Prostate gland (tissue), 2 donors: ENCODE results near the gene TMEM91.
"Not testable (repeated sequence)": the region's sequence is repeated elsewhere in the genome, so short reads cannot be mapped to it uniquely, and the experiment has no call there.

ENCODE experiments used
- POLR2A ChIP-seq: fragments of 450-650 bp; IDR thresholded peaks from one replicate; pipeline ENCODE4 v1.6.1; 2016; ENCODE audit warnings: antibody characterized with exemption, mild to moderate bottlenecking
- POLR2AphosphoS5 ChIP-seq: sonication (generic); formaldehyde crosslinking; IDR thresholded peaks from one replicate; pipeline ENCODE4 v1.6.1; 2017; ENCODE audit warnings: antibody characterized with exemption
- TF ChIP-seq, protein P1 (sequence below), 4 experiments: fragments of 200-600 bp in 2 of 4; fragments of 450-650 bp in 2 of 4; sonication (generic) in 2 of 4; IDR thresholded peaks; 1 replicate in 3 of 4; 2 replicates in 1 of 4; pipeline ENCODE4 v1.5.1; 2016 to 2019; ENCODE audit warnings: antibody characterized with exemption in 4 of 4, mild to moderate bottlenecking in 2 of 4, moderate library complexity in 2 of 4

DNA sequence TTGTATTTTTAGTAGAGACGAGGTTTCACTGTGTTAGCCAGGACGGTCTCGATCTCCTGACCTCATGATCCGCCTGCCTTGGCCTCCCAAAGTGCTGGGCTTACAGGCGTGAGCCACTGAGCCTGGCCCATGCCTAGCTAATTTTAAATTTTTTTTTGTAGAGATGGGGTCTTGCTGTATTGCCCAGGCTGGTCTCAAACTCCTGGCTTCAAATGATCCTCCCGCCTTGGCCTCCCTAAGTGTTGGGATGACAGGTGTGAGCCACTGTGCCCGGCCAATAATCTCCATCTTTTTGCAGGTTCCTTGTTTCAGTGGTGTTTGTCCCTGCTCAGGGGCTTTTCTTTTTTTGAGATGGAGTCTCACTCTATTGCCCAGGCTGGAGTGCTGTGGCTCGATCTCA lies 5.2 kb downstream of the TMEM91 start:
- TF ChIP-seq, protein P1, sequence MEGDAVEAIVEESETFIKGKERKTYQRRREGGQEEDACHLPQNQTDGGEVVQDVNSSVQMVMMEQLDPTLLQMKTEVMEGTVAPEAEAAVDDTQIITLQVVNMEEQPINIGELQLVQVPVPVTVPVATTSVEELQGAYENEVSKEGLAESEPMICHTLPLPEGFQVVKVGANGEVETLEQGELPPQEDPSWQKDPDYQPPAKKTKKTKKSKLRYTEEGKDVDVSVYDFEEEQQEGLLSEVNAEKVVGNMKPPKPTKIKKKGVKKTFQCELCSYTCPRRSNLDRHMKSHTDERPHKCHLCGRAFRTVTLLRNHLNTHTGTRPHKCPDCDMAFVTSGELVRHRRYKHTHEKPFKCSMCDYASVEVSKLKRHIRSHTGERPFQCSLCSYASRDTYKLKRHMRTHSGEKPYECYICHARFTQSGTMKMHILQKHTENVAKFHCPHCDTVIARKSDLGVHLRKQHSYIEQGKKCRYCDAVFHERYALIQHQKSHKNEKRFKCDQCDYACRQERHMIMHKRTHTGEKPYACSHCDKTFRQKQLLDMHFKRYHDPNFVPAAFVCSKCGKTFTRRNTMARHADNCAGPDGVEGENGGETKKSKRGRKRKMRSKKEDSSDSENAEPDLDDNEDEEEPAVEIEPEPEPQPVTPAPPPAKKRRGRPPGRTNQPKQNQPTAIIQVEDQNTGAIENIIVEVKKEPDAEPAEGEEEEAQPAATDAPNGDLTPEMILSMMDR (IDR thresholded peaks at IDR 0.05) = not testable (repeated sequence)
- TF ChIP-seq POLR2A, POLR2AphosphoS5: not testable (repeated sequence)
